Kidney glomerular epithelial cell (primary cell): ENCODE data around the gene NOXA1.
"Not testable (repeated sequence)": the region's sequence is repeated elsewhere in the genome, so short reads cannot be mapped to it uniquely, and the experiment has no call there.

Source experiments
- DNase-seq: peaks from one replicate; lab custom pipeline; 2025; lab: John Stamatoyannopoulos, UW

Gene NOXA1

GRCh38 chr9:137437691-137438590, 14.7 kb downstream of the NOXA1 start:
- no peak for DNase-seq

GRCh38 chr9:137438591-137439157, 15.5 kb downstream of the NOXA1 start:
- no peak for DNase-seq

GRCh38 chr9:137439158-137439714, 16.0 kb downstream of the NOXA1 start:
- no peak for DNase-seq

- DNase-seq: no peak
Measured at GRCh38 chr9:137441289-137441934, 18.2 kb downstream of the NOXA1 start, which contains the start of gene ENTPD8. ENTPD8 (minus strand) TSS chr9:137441357; CDS start chr9:137438285, 3,072 bp downstream.

GRCh38 chr9:137441935-137442321, 18.7 kb downstream of the NOXA1 start:
- no peak for DNase-seq

GRCh38 chr9:137444106-137444790, 21.1 kb downstream of the NOXA1 start:
- no peak for DNase-seq

GRCh38 chr9:137445275-137445807, 22.1 kb downstream of the NOXA1 start:
- DNase-seq: peak; percentile 57

- no peak for DNase-seq
Measured at GRCh38 chr9:137445930-137446431, 22.8 kb downstream of the NOXA1 start.

- no peak for DNase-seq
Measured at GRCh38 chr9:137446851-137447471, 23.8 kb downstream of the NOXA1 start.

- DNase-seq: no peak
Measured at GRCh38 chr9:137447722-137448601, 24.8 kb downstream of the NOXA1 start.

GRCh38 chr9:137448602-137448962, 25.4 kb downstream of the NOXA1 start:
- DNase-seq: no peak

- no peak for DNase-seq
Measured at GRCh38 chr9:137449081-137449844, 26.1 kb downstream of the NOXA1 start.

GRCh38 chr9:137449931-137450538, 26.8 kb downstream of the NOXA1 start:
- no peak for DNase-seq

- DNase-seq: not testable (repeated sequence)
Measured at GRCh38 chr9:137450539-137451222, 27.5 kb downstream of the NOXA1 start.

GRCh38 chr9:137451264-137452005, 28.2 kb downstream of the NOXA1 start:
- DNase-seq: not testable (repeated sequence)

GRCh38 chr9:137452006-137452760, 29.0 kb downstream of the NOXA1 start:
- no peak for DNase-seq
